WERI-Rb-1 (cell line): Measurements from ENCODE around the gene ZNF597.

ENCODE experiments used
- DNase-seq: peaks from one replicate; pipeline ENCODE4 v3.0.0-alpha.2; 2020
- H3K27ac ChIP-seq: fragments of 250-450 bp; sonication (Bioruptor Pico); 2 replicates; pipeline ENCODE4 v1.5.1; 2020; ENCODE audit warnings: mild to moderate bottlenecking, moderate library complexity
- H3K27me3 ChIP-seq: fragments of 250-450 bp; sonication (Bioruptor Pico); 2 replicates; pipeline ENCODE4 v1.5.1; 2021; ENCODE audit warnings: mild to moderate bottlenecking, low read depth, moderate library complexity; ENCODE audit not compliant: insufficient read depth, severe bottlenecking
- H3K36me3 ChIP-seq: fragments of 250-450 bp; sonication (Bioruptor Pico); 2 replicates; pipeline ENCODE4 v1.5.1; 2020; ENCODE audit warnings: mild to moderate bottlenecking, moderate library complexity
- H3K4me3 ChIP-seq: 2 replicates; pipeline ENCODE4 v1.5.1; 2011; ENCODE audit warnings: low read depth, mild to moderate bottlenecking, control low read depth, low read length
- H3K9me3 ChIP-seq: fragments of 250-450 bp; sonication (Bioruptor Pico); 2 replicates; pipeline ENCODE4 v1.5.1; 2021; ENCODE audit warnings: mild to moderate bottlenecking, moderate library complexity; ENCODE audit not compliant: severe bottlenecking
- CTCF ChIP-seq: IDR thresholded peaks from 2 replicates; pipeline ENCODE4 v1.5.1; 2011; ENCODE audit warnings: low read depth, mild to moderate bottlenecking, control low read depth, inconsistent platforms, low read length

ZNF597 gene

GRCh38 chr16:3401719-3402397 lies 41.4 kb downstream of the ZNF597 start:
- Histone ChIP-seq H3K27me3 (no peaks in the 10 kb centered on the region), H3K27ac (peak overlapping the region; percentile 68), H3K36me3 (peaks cover 50% of the 10 kb centered on the region), H3K4me3 (peak overlapping the region; percentile 89), H3K9me3 (peaks cover 11% of the 10 kb centered on the region)
- no peak for DNase-seq
- TF ChIP-seq CTCF, result no peak

- Histone ChIP-seq H3K9me3 (peaks cover 3% of the 10 kb centered on the region), H3K36me3 (peaks cover 50% of the 10 kb centered on the region), H3K27me3 (no peaks in the 10 kb centered on the region), H3K4me3 (peak within 1 kb of the TSS; percentile 89), H3K27ac (peak within 1 kb of the TSS; percentile 68)
- DNase-seq, result peak; percentile 99
- TF ChIP-seq CTCF, result no peak
Observed at GRCh38 chr16:3400779-3401688, 42.3 kb downstream of the ZNF597 start, which contains the start of the genes ZNF174 and ZSCAN32. ZNF174 (plus strand) TSS chr16:3401215; CDS start chr16:3402005, 790 bp downstream. ZSCAN32 (minus strand) TSS chr16:3401004; CDS start chr16:3397557, 3,447 bp downstream.

- Histone ChIP-seq H3K36me3 (peaks cover 50% of the 10 kb centered on the region), H3K27ac (peak overlapping the region; percentile 46), H3K9me3 (no peaks in the 10 kb centered on the region), H3K27me3 (no peaks in the 10 kb centered on the region), H3K4me3 (peak overlapping the region; percentile 89)
- no peak for DNase-seq
- TF ChIP-seq CTCF, result no peak
Observed at GRCh38 chr16:3400446-3400778, 42.9 kb downstream of the ZNF597 start.

- TF ChIP-seq CTCF, result no peak
- H3K4me3 ChIP-seq, result no peak overlapping the region
- no peaks in the 10 kb centered on the region for H3K27me3 ChIP-seq
- no peak for DNase-seq
- H3K27ac ChIP-seq, result no peak overlapping the region
- peaks cover 48% of the 10 kb centered on the region for H3K36me3 ChIP-seq
- peaks cover 6% of the 10 kb centered on the region for H3K9me3 ChIP-seq
Observed at GRCh38 chr16:3389663-3390338, 53.5 kb downstream of the ZNF597 start.

GRCh38 chr16:3388325-3388724 lies 55.0 kb downstream of the ZNF597 start:
- no peak for DNase-seq
- Histone ChIP-seq H3K27ac (no peak overlapping the region), H3K27me3 (no peaks in the 10 kb centered on the region), H3K9me3 (peaks cover 18% of the 10 kb centered on the region), H3K4me3 (no peak overlapping the region), H3K36me3 (peaks cover 48% of the 10 kb centered on the region)
- TF ChIP-seq CTCF, result no peak
